ENCODE data around the gene ADCY3. TPM values are rescaled to one million over a fixed set of nuclear protein-coding genes. Genes with fewer than 3 reads are reported as not detected.

Gene ADCY3
- total and polyA plus RNA-seq, 7 donors: 9.2 to 15.2 (median 12.1) TPM

GRCh38 chr2:24877067-24877466 lies 43.0 kb downstream of the ADCY3 start:
- no peak for TF ChIP-seq CTCF (IDR thresholded peaks at IDR 0.05)
- H3K9me3 ChIP-seq: no peaks in the 10 kb centered on the region
- ATAC-seq: no peak
- H3K36me3 ChIP-seq (ENCODE audit: insufficient read depth in 1 of 2, low read depth in 1 of 2): no peaks in the 10 kb centered on the region
- H3K4me3 ChIP-seq: no peak overlapping the region
- intact Hi-C loops (cut with DNase I): no loop called here
- H3K27ac ChIP-seq: no peak overlapping the region
- no peaks in the 10 kb centered on the region for H3K4me1 ChIP-seq
- no peak for DNase-seq
- no peaks in the 10 kb centered on the region for H3K27me3 ChIP-seq (ENCODE audit: insufficient read depth in 3 of 3, low read length in 2 of 3)
- 94 to 98% (median 97%) methylated on average over 6 of the region's 6 CpGs for WGBS, 3 donors

GRCh38 chr2:24875901-24876300 lies 44.1 kb downstream of the ADCY3 start:
- no peak for DNase-seq
- no peak overlapping the region for H3K27ac ChIP-seq
- no peaks in the 10 kb centered on the region for H3K4me1 ChIP-seq
- H3K4me3 ChIP-seq: no peak overlapping the region
- no peaks in the 10 kb centered on the region for H3K27me3 ChIP-seq (ENCODE audit: insufficient read depth in 3 of 3, low read length in 2 of 3)
- 90 to 100% (median 96%) methylated on average over 2 of the region's 2 CpGs for WGBS, 3 donors
- intact Hi-C loops (cut with DNase I): no loop called here
- no peak for ATAC-seq
- H3K36me3 ChIP-seq (ENCODE audit: insufficient read depth in 1 of 2, low read depth in 1 of 2): no peaks in the 10 kb centered on the region
- TF ChIP-seq CTCF (IDR thresholded peaks at IDR 0.05): no peak
- no peaks in the 10 kb centered on the region for H3K9me3 ChIP-seq

- no peaks in the 10 kb centered on the region for H3K9me3 ChIP-seq
- DNase-seq (no peak), ATAC-seq (no peak)
- no peaks in the 10 kb centered on the region for H3K27me3 ChIP-seq (ENCODE audit: insufficient read depth in 3 of 3, low read length in 2 of 3)
- H3K36me3 ChIP-seq (ENCODE audit: insufficient read depth in 1 of 2, low read depth in 1 of 2): no peaks in the 10 kb centered on the region
- intact Hi-C loops (cut with DNase I): no loop called here
- no peak overlapping the region for H3K27ac ChIP-seq
- no peaks in the 10 kb centered on the region for H3K4me1 ChIP-seq
- TF ChIP-seq CTCF (IDR thresholded peaks at IDR 0.05): no peak
- WGBS, 3 donors: 80 to 91% (median 89%) methylated on average over 10 of the region's 10 CpGs
- no peak overlapping the region for H3K4me3 ChIP-seq
Measured at GRCh38 chr2:24875272-24875671, 44.8 kb downstream of the ADCY3 start.

- intact Hi-C loops (cut with DNase I): loop anchor here in 1 of 2 donors (5.0 kb wide), 1 partner anchor 43 kb away; no protein-coding TSS in a partner anchor
- H3K4me3 ChIP-seq: no peak overlapping the region
- H3K4me1 ChIP-seq: no peaks in the 10 kb centered on the region
- no peak for TF ChIP-seq CTCF (IDR thresholded peaks at IDR 0.05)
- DNase-seq: peak; percentile 68 to 78
- no peaks in the 10 kb centered on the region for H3K36me3 ChIP-seq (ENCODE audit: insufficient read depth in 1 of 2, low read depth in 1 of 2)
- H3K27me3 ChIP-seq (ENCODE audit: insufficient read depth in 3 of 3, low read length in 2 of 3): no peaks in the 10 kb centered on the region
- no peaks in the 10 kb centered on the region for H3K9me3 ChIP-seq
- ATAC-seq: peak in 3 of 4 donors; percentile 18 to 42 (median 34)
- H3K27ac ChIP-seq: peak overlapping the region; percentile 60
- WGBS, 3 donors: 71 to 79% (median 77%) methylated on average over 9 of the region's 9 CpGs
Measured at GRCh38 chr2:24874035-24874434, 46.0 kb downstream of the ADCY3 start.

- 81 to 87% (median 86%) methylated on average over 8 of the region's 8 CpGs for WGBS, 3 donors
- ATAC-seq: peak in 3 of 4 donors; percentile 29 to 52 (median 49)
- H3K27me3 ChIP-seq (ENCODE audit: insufficient read depth in 3 of 3, low read length in 2 of 3): no peaks in the 10 kb centered on the region
- H3K4me1 ChIP-seq: no peaks in the 10 kb centered on the region
- no peak for TF ChIP-seq CTCF (IDR thresholded peaks at IDR 0.05)
- no peaks in the 10 kb centered on the region for H3K36me3 ChIP-seq (ENCODE audit: insufficient read depth in 1 of 2, low read depth in 1 of 2)
- no peak overlapping the region for H3K4me3 ChIP-seq
- peak; percentile 73 to 79 for DNase-seq
- peak overlapping the region; percentile 60 for H3K27ac ChIP-seq
- intact Hi-C loops (cut with DNase I): loop anchor here in 1 of 2 donors (5.0 kb wide), 1 partner anchor 44 kb away; no protein-coding TSS in a partner anchor
- H3K9me3 ChIP-seq: no peaks in the 10 kb centered on the region
Measured at GRCh38 chr2:24873619-24874018, 46.4 kb downstream of the ADCY3 start.

All from psoas muscle (tissue), 8 donors.